ENCODE measurements around the gene MTHFS. TPM values are rescaled to one million over a fixed set of nuclear protein-coding genes. Genes with fewer than 3 reads are reported as not detected.

MTHFS gene
- polyA plus RNA-seq, 1 donor (not counting 4 experiments of a cell fraction or from before 2014, with no cell fraction given), result 33.8 TPM

DNA sequence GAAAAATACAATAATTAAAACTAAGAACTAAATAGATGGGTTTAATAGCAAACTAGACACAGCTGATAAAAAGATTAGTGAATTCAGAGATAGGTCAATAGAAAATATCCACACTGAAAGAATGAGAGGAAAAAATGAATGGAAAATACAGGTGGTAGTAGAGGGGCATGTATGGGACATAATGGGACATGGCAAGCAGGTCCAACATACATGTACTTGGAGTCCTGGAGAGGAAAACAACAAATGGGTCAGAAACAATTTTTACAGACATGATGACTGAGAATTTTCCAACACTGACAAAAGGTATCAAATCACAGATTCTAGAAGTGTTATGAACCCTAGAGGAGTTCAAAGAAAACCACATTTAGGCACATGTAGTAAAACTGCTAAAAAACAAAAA is 68.4 kb downstream of the MTHFS start:
- no peaks in the 10 kb centered on the region for H3K9me3 ChIP-seq (ENCODE audit: control insufficient read depth, low read depth, low read length)
- no peaks in the 10 kb centered on the region for H3K79me2 ChIP-seq (ENCODE audit: control insufficient read depth, insufficient read depth, low read length)
- H3K4me1 ChIP-seq (ENCODE audit: control insufficient read depth, extremely low read depth, insufficient read depth, low read length), result no peaks in the 10 kb centered on the region
- no peak overlapping the region for H3K4me3 ChIP-seq (ENCODE audit: control insufficient read depth in 2 of 3, extremely low read depth in 1 of 3, insufficient read depth in 2 of 3, low read depth in 1 of 3, low read length in 3 of 3)
- no peak overlapping the region for H2AFZ ChIP-seq (ENCODE audit: control insufficient read depth, low read length)
- H4K20me1 ChIP-seq (ENCODE audit: control insufficient read depth, extremely low read depth, insufficient read depth, low read length), result no peaks in the 10 kb centered on the region
- H3K9me1 ChIP-seq (ENCODE audit: control insufficient read depth, extremely low read depth, insufficient read depth, low read length), result no peaks in the 10 kb centered on the region
- no peak for FAIRE-seq
- TF ChIP-seq EZH2 (IDR thresholded peaks at IDR 0.05; ENCODE audit: low read length), result no peak
- TF ChIP-seq, protein P1, sequence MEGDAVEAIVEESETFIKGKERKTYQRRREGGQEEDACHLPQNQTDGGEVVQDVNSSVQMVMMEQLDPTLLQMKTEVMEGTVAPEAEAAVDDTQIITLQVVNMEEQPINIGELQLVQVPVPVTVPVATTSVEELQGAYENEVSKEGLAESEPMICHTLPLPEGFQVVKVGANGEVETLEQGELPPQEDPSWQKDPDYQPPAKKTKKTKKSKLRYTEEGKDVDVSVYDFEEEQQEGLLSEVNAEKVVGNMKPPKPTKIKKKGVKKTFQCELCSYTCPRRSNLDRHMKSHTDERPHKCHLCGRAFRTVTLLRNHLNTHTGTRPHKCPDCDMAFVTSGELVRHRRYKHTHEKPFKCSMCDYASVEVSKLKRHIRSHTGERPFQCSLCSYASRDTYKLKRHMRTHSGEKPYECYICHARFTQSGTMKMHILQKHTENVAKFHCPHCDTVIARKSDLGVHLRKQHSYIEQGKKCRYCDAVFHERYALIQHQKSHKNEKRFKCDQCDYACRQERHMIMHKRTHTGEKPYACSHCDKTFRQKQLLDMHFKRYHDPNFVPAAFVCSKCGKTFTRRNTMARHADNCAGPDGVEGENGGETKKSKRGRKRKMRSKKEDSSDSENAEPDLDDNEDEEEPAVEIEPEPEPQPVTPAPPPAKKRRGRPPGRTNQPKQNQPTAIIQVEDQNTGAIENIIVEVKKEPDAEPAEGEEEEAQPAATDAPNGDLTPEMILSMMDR (optimal IDR thresholded peaks at IDR 0.05 in 1 of 3, IDR thresholded peaks at IDR 0.05 in 1 of 3, conservative IDR thresholded peaks at IDR 0.05 in 1 of 3; ENCODE audit: extremely low read depth in 1 of 3, insufficient read depth in 2 of 3, low read length in 3 of 3), result no peak
- H3K27me3 ChIP-seq (ENCODE audit: control insufficient read depth, extremely low read depth, insufficient read depth, low read length), result no peaks in the 10 kb centered on the region
- H3K9ac ChIP-seq (ENCODE audit: control insufficient read depth, extremely low read depth, insufficient read depth, low read length), result no peak overlapping the region
- H3K36me3 ChIP-seq (ENCODE audit: control insufficient read depth in 2 of 2, extremely low read depth in 1 of 2, insufficient read depth in 2 of 2, low read length in 2 of 2), result no peaks in the 10 kb centered on the region
- H3K27ac ChIP-seq (ENCODE audit: control insufficient read depth, insufficient read depth, low read length), result no peak overlapping the region
- dilution Hi-C loops (cut with MboI; ENCODE audit: extremely low pct_ligation_motif_present, low sequenced_read_pairs), result no loop called here
- DNase-seq (ENCODE audit: low read depth, low spot score), result no peak
- no peak overlapping the region for H3K4me2 ChIP-seq (ENCODE audit: control insufficient read depth, extremely low read depth, insufficient read depth, low read depth, low read length)

DNA sequence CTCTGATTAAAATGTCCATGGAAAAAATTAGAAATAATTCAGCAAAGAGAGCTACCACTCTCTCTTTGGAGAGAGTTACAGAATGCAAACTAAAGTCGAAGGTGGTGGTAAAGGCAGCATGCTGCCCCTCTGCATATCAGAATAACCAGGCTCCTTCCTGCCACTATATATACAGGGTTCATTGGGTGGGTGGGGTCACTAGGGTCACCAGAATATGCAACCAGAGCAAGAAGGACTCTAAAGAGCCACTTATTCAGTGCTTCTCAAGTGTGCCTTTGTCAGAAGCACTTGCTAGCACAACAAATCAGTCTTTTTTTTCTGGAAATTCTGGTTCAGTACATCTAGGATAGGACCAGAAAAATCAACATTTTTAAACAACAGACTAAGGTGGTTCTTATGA is 70.0 kb downstream of the MTHFS start:
- FAIRE-seq, result no peak
- no peak overlapping the region for H3K4me2 ChIP-seq (ENCODE audit: control insufficient read depth, extremely low read depth, insufficient read depth, low read depth, low read length)
- dilution Hi-C loops (cut with MboI; ENCODE audit: extremely low pct_ligation_motif_present, low sequenced_read_pairs), result no loop called here

More for the DNA sequence above, 70.0 kb downstream of the MTHFS start:
- Histone ChIP-seq H3K9ac (ENCODE audit: control insufficient read depth, extremely low read depth, insufficient read depth, low read length) (no peak overlapping the region), H3K9me1 (ENCODE audit: control insufficient read depth, extremely low read depth, insufficient read depth, low read length) (no peaks in the 10 kb centered on the region), H4K20me1 (ENCODE audit: control insufficient read depth, extremely low read depth, insufficient read depth, low read length) (no peaks in the 10 kb centered on the region), H3K4me3 (ENCODE audit: control insufficient read depth in 2 of 3, extremely low read depth in 1 of 3, insufficient read depth in 2 of 3, low read depth in 1 of 3, low read length in 3 of 3) (no peak overlapping the region), H3K36me3 (ENCODE audit: control insufficient read depth in 2 of 2, extremely low read depth in 1 of 2, insufficient read depth in 2 of 2, low read length in 2 of 2) (no peaks in the 10 kb centered on the region), H2AFZ (ENCODE audit: control insufficient read depth, low read length) (no peak overlapping the region), H3K27me3 (ENCODE audit: control insufficient read depth, extremely low read depth, insufficient read depth, low read length) (no peaks in the 10 kb centered on the region), H3K27ac (ENCODE audit: control insufficient read depth, insufficient read depth, low read length) (no peak overlapping the region), H3K79me2 (ENCODE audit: control insufficient read depth, insufficient read depth, low read length) (no peaks in the 10 kb centered on the region), H3K4me1 (ENCODE audit: control insufficient read depth, extremely low read depth, insufficient read depth, low read length) (no peaks in the 10 kb centered on the region), H3K9me3 (ENCODE audit: control insufficient read depth, low read depth, low read length) (no peaks in the 10 kb centered on the region)
- DNase-seq (ENCODE audit: low read depth, low spot score), result no peak
- TF ChIP-seq, protein P1 (optimal IDR thresholded peaks at IDR 0.05 in 1 of 3, IDR thresholded peaks at IDR 0.05 in 1 of 3, conservative IDR thresholded peaks at IDR 0.05 in 1 of 3; ENCODE audit: extremely low read depth in 1 of 3, insufficient read depth in 2 of 3, low read length in 3 of 3), result no peak
- no peak for TF ChIP-seq EZH2 (IDR thresholded peaks at IDR 0.05; ENCODE audit: low read length)
